Mesothelial cell of epicardium (in vitro differentiated cells): ENCODE data around the gene PFKP. TPM values are rescaled to one million over a fixed set of nuclear protein-coding genes. Genes with fewer than 3 reads are reported as not detected.

Source experiments
- DNase-seq, 2 experiments: peaks; one replicate each; pipeline ENCODE4 v3.0.0; 2021; ENCODE audit warnings: low spot score in 2 of 2; ENCODE audit not compliant: unreplicated experiment in 2 of 2
- H3K27ac Mint-ChIP-seq: 2 replicates; pipeline ENCODE4 v1.8.0; 2021; ENCODE audit warnings: mixed read lengths
- H3K27me3 Mint-ChIP-seq: 2 replicates; pipeline ENCODE4 v1.8.0; 2021; ENCODE audit warnings: low read depth, mixed read lengths
- H3K36me3 Mint-ChIP-seq: 2 replicates; pipeline ENCODE4 v1.8.0; 2021; ENCODE audit warnings: mixed read lengths
- H3K4me1 Mint-ChIP-seq: 2 replicates; pipeline ENCODE4 v1.8.0; 2021; ENCODE audit warnings: mixed read lengths
- H3K4me3 Mint-ChIP-seq: 2 replicates; pipeline ENCODE4 v1.8.0; 2021; ENCODE audit warnings: mild to moderate bottlenecking, moderate library complexity, mixed read lengths
- H3K9me3 Mint-ChIP-seq: 2 replicates; pipeline ENCODE4 v1.8.0; 2021; ENCODE audit warnings: mixed read lengths
- total RNA-seq: library from RNA; stranded (reverse); gene quantifications from 3 replicates; pipeline ENCODE4 v1.2.1, GENCODE V29; 2021
- TF ChIP-seq, protein P1 (sequence below): fragments of 200-600 bp; sonication (generic); IDR thresholded peaks from one replicate; pipeline ENCODE4 v1.5.0; 2021; ENCODE audit warnings: antibody characterized with exemption; ENCODE audit not compliant: unreplicated experiment

PFKP gene
- total RNA-seq, 1 donor from 2014 or later, result 35.3 TPM

DNA sequence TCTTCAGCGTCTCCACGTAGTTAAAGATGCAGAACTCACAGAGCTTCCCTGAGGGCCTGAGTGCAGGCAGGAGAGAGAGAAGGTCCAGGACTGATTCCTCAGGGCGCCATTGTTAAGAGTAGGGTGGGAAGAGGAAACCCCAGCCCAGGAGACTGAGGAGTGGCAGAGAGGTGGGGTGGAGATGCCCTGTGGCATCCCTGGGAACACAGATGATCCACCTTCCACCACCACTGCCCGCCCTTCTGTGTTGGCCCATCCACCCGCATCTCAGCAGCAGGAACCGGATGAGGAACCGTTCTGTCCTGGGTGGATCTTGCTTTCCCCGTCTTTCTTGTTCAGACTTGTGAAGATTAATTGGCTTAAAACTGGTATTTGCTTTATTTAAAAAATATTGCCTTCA, 48.3 kb downstream of the PFKP start:
- Mint-ChIP-seq H3K27ac (no peak overlapping the region), H3K4me1 (no peaks in the 10 kb centered on the region), H3K36me3 (peaks cover 30% of the 10 kb centered on the region), H3K4me3 (no peak overlapping the region), H3K27me3 (no peaks in the 10 kb centered on the region), H3K9me3 (no peaks in the 10 kb centered on the region)
- TF ChIP-seq, protein P1, sequence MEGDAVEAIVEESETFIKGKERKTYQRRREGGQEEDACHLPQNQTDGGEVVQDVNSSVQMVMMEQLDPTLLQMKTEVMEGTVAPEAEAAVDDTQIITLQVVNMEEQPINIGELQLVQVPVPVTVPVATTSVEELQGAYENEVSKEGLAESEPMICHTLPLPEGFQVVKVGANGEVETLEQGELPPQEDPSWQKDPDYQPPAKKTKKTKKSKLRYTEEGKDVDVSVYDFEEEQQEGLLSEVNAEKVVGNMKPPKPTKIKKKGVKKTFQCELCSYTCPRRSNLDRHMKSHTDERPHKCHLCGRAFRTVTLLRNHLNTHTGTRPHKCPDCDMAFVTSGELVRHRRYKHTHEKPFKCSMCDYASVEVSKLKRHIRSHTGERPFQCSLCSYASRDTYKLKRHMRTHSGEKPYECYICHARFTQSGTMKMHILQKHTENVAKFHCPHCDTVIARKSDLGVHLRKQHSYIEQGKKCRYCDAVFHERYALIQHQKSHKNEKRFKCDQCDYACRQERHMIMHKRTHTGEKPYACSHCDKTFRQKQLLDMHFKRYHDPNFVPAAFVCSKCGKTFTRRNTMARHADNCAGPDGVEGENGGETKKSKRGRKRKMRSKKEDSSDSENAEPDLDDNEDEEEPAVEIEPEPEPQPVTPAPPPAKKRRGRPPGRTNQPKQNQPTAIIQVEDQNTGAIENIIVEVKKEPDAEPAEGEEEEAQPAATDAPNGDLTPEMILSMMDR, result no peak
- no peak for DNase-seq

- no peaks in the 10 kb centered on the region for H3K9me3 Mint-ChIP-seq
- H3K36me3 Mint-ChIP-seq, result peaks cover 32% of the 10 kb centered on the region
- no peaks in the 10 kb centered on the region for H3K4me1 Mint-ChIP-seq
- no peaks in the 10 kb centered on the region for H3K27me3 Mint-ChIP-seq
- DNase-seq, result no peak
- H3K4me3 Mint-ChIP-seq, result no peak overlapping the region
- TF ChIP-seq, protein P1, result no peak
- H3K27ac Mint-ChIP-seq, result no peak overlapping the region
Measured at GRCh38 chr10:3116508-3117100, 49.3 kb downstream of the PFKP start.

DNA sequence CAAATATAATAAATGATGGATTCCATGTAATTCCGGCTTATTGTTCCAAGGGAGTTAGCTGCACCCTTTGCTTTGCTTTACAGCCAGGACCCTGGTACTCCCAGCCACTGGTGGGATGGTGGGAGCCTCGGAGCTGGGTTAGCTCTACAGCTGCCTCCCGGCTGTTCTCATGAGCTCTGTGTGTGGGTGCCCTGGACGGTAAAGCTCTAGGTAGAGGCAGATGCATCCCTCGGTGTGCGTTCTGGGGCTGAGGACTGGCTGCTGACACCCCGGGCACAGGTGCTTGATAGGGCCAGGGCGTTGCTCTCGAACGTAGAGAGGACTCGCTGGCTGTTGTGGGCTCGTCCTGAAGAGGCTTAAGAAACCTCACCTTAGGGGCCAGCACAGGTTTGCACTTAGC, 50.1 kb downstream of the PFKP start:
- Mint-ChIP-seq H3K27ac (no peak overlapping the region), H3K9me3 (no peaks in the 10 kb centered on the region), H3K27me3 (no peaks in the 10 kb centered on the region), H3K4me1 (no peaks in the 10 kb centered on the region), H3K36me3 (peaks cover 35% of the 10 kb centered on the region), H3K4me3 (no peak overlapping the region)
- no peak for DNase-seq
- TF ChIP-seq, protein P1, result no peak

DNA sequence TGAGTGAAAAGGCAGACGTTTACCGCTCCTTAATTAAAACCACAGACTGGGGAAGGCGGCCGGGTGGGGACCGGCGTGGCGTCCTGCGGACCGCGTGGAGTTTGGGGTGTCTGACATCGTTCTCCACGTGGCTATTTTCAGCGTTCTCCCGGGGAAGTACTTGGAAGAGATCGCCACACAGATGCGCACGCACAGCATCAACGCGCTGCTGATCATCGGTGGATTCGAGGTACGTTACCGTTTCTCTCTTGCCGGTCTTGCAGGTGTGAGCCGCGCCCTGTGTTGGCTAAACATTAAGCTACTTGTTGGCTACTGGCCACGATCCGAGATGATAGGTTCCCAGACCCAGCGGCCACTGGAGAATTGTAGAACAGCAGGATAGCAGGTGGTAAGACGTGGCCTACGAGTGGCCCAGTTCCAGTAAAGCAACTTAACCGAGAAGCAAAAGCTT, 51.3 kb downstream of the PFKP start:
- no peak overlapping the region for H3K27ac Mint-ChIP-seq
- peaks cover 33% of the 10 kb centered on the region for H3K36me3 Mint-ChIP-seq
- H3K27me3 Mint-ChIP-seq, result no peaks in the 10 kb centered on the region
- no peaks in the 10 kb centered on the region for H3K9me3 Mint-ChIP-seq
- no peak for DNase-seq
- no peak overlapping the region for H3K4me3 Mint-ChIP-seq
- TF ChIP-seq, protein P1, result no peak
- no peaks in the 10 kb centered on the region for H3K4me1 Mint-ChIP-seq

- no peak for DNase-seq
- Mint-ChIP-seq H3K4me1 (no peaks in the 10 kb centered on the region), H3K4me3 (no peak overlapping the region), H3K9me3 (no peaks in the 10 kb centered on the region), H3K27ac (no peak overlapping the region), H3K36me3 (peaks cover 30% of the 10 kb centered on the region), H3K27me3 (no peaks in the 10 kb centered on the region)
- TF ChIP-seq, protein P1, result peak; percentile 58
Measured at GRCh38 chr10:3119796-3120459, 52.6 kb downstream of the PFKP start.
